ENCODE measurements around the gene CHST6. TPM values are rescaled to one million over a fixed set of nuclear protein-coding genes. Genes with fewer than 3 reads are reported as not detected.
"Not testable (repeated sequence)": the region's sequence is repeated elsewhere in the genome, so short reads cannot be mapped to it uniquely, and the experiment has no call there.

Gene CHST6
- total RNA-seq, result 0.43 and 0.55 TPM in 2 replicates
- long read RNA-seq, result 0 reads

- DNase-seq (ENCODE audit: extremely low spot score, unreplicated experiment), result no peak
- no peaks in the 10 kb centered on the region for H3K9me3 Mint-ChIP-seq (ENCODE audit: unreplicated experiment)
- TF ChIP-seq CTCF (IDR thresholded peaks at IDR 0.05), result no peak
- peak within 1 kb of the TSS; percentile 79 for H3K4me3 Mint-ChIP-seq (ENCODE audit: unreplicated experiment)
- peaks cover 16% of the 10 kb centered on the region for H3K27me3 Mint-ChIP-seq (ENCODE audit: unreplicated experiment)
- H3K36me3 Mint-ChIP-seq (ENCODE audit: unreplicated experiment), result no peaks in the 10 kb centered on the region
- H3K4me1 Mint-ChIP-seq (ENCODE audit: unreplicated experiment), result peaks cover 7% of the 10 kb centered on the region
- no peak within 1 kb of the TSS for H3K27ac Mint-ChIP-seq (ENCODE audit: unreplicated experiment)
These were observed at the start of gene CHST6 for GRCh38 chr16:75495076-75495674. Gene CHST6, minus strand, starts transcription at chr16:75495441. Its CDS starts 15,613 bp downstream, at chr16:75479828.

GRCh38 chr16:75542462-75542861 lies 47.2 kb upstream of the CHST6 start:
- H3K27ac Mint-ChIP-seq (ENCODE audit: unreplicated experiment); DNase-seq (ENCODE audit: extremely low spot score, unreplicated experiment); H3K4me1 Mint-ChIP-seq (ENCODE audit: unreplicated experiment); H3K36me3 Mint-ChIP-seq (ENCODE audit: unreplicated experiment); H3K27me3 Mint-ChIP-seq (ENCODE audit: unreplicated experiment); H3K4me3 Mint-ChIP-seq (ENCODE audit: unreplicated experiment); H3K9me3 Mint-ChIP-seq (ENCODE audit: unreplicated experiment): not testable (repeated sequence)

GRCh38 chr16:75541236-75541635 lies 46.0 kb upstream of the CHST6 start:
- no peak for TF ChIP-seq CTCF (IDR thresholded peaks at IDR 0.05)
- Mint-ChIP-seq H3K4me3 (ENCODE audit: unreplicated experiment) (no peak overlapping the region), H3K27ac (ENCODE audit: unreplicated experiment) (no peak overlapping the region), H3K4me1 (ENCODE audit: unreplicated experiment) (no peaks in the 10 kb centered on the region), H3K27me3 (ENCODE audit: unreplicated experiment) (no peaks in the 10 kb centered on the region), H3K36me3 (ENCODE audit: unreplicated experiment) (peaks cover 7% of the 10 kb centered on the region), H3K9me3 (ENCODE audit: unreplicated experiment) (no peaks in the 10 kb centered on the region)
- DNase-seq (ENCODE audit: extremely low spot score, unreplicated experiment), result no peak

GRCh38 chr16:75538882-75539565 lies 43.8 kb upstream of the CHST6 start:
- H3K27me3 Mint-ChIP-seq (ENCODE audit: unreplicated experiment); DNase-seq (ENCODE audit: extremely low spot score, unreplicated experiment); H3K36me3 Mint-ChIP-seq (ENCODE audit: unreplicated experiment); H3K4me3 Mint-ChIP-seq (ENCODE audit: unreplicated experiment); H3K4me1 Mint-ChIP-seq (ENCODE audit: unreplicated experiment); H3K9me3 Mint-ChIP-seq (ENCODE audit: unreplicated experiment); H3K27ac Mint-ChIP-seq (ENCODE audit: unreplicated experiment): not testable (repeated sequence)

- Mint-ChIP-seq H3K4me1 (ENCODE audit: unreplicated experiment) (no peaks in the 10 kb centered on the region), H3K27ac (ENCODE audit: unreplicated experiment) (no peak overlapping the region), H3K4me3 (ENCODE audit: unreplicated experiment) (no peak overlapping the region), H3K36me3 (ENCODE audit: unreplicated experiment) (no peaks in the 10 kb centered on the region), H3K27me3 (ENCODE audit: unreplicated experiment) (no peaks in the 10 kb centered on the region), H3K9me3 (ENCODE audit: unreplicated experiment) (no peaks in the 10 kb centered on the region)
- DNase-seq (ENCODE audit: extremely low spot score, unreplicated experiment), result no peak
- no peak for TF ChIP-seq CTCF (IDR thresholded peaks at IDR 0.05)
These were observed 42.5 kb upstream of the CHST6 start for GRCh38 chr16:75537776-75538175.

GRCh38 chr16:75535901-75536300 lies 40.7 kb upstream of the CHST6 start, which contains the start of gene CHST5:
Gene CHST5, minus strand, starts transcription at chr16:75536108. Its CDS starts 5,724 bp downstream, at chr16:75530384.
- Mint-ChIP-seq H3K27me3 (ENCODE audit: unreplicated experiment) (peaks cover 4% of the 10 kb centered on the region), H3K36me3 (ENCODE audit: unreplicated experiment) (no peaks in the 10 kb centered on the region), H3K27ac (ENCODE audit: unreplicated experiment) (no peak within 1 kb of the TSS), H3K4me3 (ENCODE audit: unreplicated experiment) (no peak within 1 kb of the TSS), H3K9me3 (ENCODE audit: unreplicated experiment) (no peaks in the 10 kb centered on the region), H3K4me1 (ENCODE audit: unreplicated experiment) (no peaks in the 10 kb centered on the region)
- DNase-seq (ENCODE audit: extremely low spot score, unreplicated experiment), result no peak
- no peak for TF ChIP-seq CTCF (IDR thresholded peaks at IDR 0.05)

Measured in osteocyte (in vitro differentiated cells).